ENCODE results near the gene GRK6. TPM values are rescaled to one million over a fixed set of nuclear protein-coding genes. Genes with fewer than 3 reads are reported as not detected.
A peak's percentile ranks its signal among the peaks of the same experiment; 100 is the strongest.

The GRK6 gene
- polyA plus RNA-seq, 1 of the 3 experiments (the other 2 are of a cell fraction): 39.5 TPM

DNA sequence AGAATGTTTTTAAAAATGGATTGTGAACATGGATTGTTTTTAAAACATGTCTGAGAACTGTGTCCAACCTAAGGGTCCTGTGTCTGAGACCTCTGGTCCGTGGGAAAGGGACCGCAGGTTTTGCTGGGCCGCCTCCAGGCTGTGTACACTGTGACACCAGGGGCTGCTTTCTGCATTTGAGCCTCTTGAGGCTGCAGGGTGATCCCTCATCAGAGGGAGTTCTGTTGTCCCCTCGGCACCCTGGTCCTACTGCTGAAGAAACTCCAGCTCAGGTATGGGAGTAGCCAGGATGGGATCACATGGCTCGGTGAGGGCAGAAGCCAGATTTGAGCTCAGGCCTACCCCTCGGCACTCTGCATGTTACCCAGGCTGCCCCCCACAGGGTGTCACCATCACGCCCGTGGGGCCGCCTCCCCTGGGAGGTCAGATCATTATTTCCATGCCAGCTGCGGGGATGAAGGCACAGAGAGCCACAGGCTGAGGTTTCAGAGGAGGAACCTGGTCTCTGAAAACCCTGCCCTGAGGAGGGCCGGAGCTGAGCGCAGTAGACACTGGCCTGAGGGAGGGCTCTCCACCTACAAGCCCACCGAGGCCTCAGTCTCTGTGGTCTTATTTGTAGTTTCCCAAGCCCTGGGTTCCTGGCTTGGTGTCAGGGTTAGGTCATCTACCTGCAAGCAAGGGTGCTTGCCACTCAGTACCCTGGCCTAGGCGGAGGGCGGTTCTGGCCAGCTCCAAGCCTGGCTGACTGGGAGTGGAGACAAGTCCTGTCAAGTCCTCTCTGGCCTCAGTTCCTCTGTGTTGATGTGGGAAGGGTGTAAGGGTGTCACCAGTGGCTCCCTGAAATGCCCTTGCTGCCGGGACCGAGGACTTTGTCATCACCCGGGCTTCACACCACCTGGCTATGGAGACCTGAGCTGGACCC lies 22.9 kb downstream of the GRK6 start:
- Histone ChIP-seq H3K4me3 (ENCODE audit: low read depth in 2 of 2, low read length in 1 of 2) (no peak overlapping the region), H3K4me2 (peak overlapping the region; percentile 86; the same call in 1 of the 2 replicates), H3K79me2 (ENCODE audit: insufficient read depth) (peaks cover 20% of the 10 kb centered on the region; the same call in 1 of the 2 replicates), H3K27me3 (ENCODE audit: insufficient read depth) (no peaks in the 10 kb centered on the region), H3K9me3 (no peaks in the 10 kb centered on the region), H3K27ac (ENCODE audit: low read depth in 2 of 2, low read length in 1 of 2) (peak overlapping the region; percentile 16 to 96; a peak in 3 of 4 replicates), H2AFZ (ENCODE audit: low read depth) (no peak overlapping the region), H3K9ac (peak overlapping the region; percentile 45; the same call in 1 of the 2 replicates), H3K36me3 (replicated peaks in 1 of 2; ENCODE audit: control insufficient read depth in 1 of 2, insufficient read depth in 2 of 2, low read length in 1 of 2) (peaks cover 2 to 3% of the 10 kb centered on the region in 2 experiments), H3K4me1 (ENCODE audit: control insufficient read depth in 1 of 2, insufficient read depth in 2 of 2, low read depth in 1 of 2, low read length in 1 of 2) (peaks cover 30 to 69% of the 10 kb centered on the region in 2 experiments), H3K9me2 (no peaks in the 10 kb centered on the region), H3F3A (replicated peaks; ENCODE audit: insufficient read depth) (peaks cover 26% of the 10 kb centered on the region), H4K20me1 (ENCODE audit: insufficient read depth) (peaks cover 14% of the 10 kb centered on the region)
- ChIA-PET CTCF (interaction anchor here (0.6 to 15.5 kb wide), 11 partner anchors 9 to 336 kb away, joined by 3 to 318 read pairs (median 4); partner anchors contain the start of genes PDLIM7 and PFN3), POLR2A (interaction anchor here (0.6 to 1.1 kb wide), 3 partner anchors 22 to 46 kb away, joined by 3 read pairs; no protein-coding TSS in a partner anchor)
- DNase-seq: no peak
- TF ChIP-seq NFIC (IDR thresholded peaks at IDR 0.05; ENCODE audit: borderline replicate concordance) (no peak), EP300 (IDR thresholded peaks at IDR 0.05; ENCODE audit: borderline replicate concordance in 1 of 2, low read depth in 1 of 2, low read length in 1 of 2) (no peak), ELF1 (IDR thresholded peaks at IDR 0.05) (no peak), JUND (IDR thresholded peaks at IDR 0.05) (no peak), CHD2 (IDR thresholded peaks at IDR 0.05; ENCODE audit: low read length, partially characterized antibody) (no peak), MEF2A (IDR thresholded peaks at IDR 0.05; ENCODE audit: borderline replicate concordance, low read depth) (no peak), TEAD4 (IDR thresholded peaks at IDR 0.05; ENCODE audit: borderline replicate concordance, insufficient read depth) (no peak), SIN3A (IDR thresholded peaks at IDR 0.05; ENCODE audit: borderline replicate concordance, low read depth, low read length) (no peak), FOSL2 (IDR thresholded peaks at IDR 0.05; ENCODE audit: borderline replicate concordance, low read depth) (no peak), FOXJ3 (CRISPR knock-in tag; IDR thresholded peaks at IDR 0.05) (no peak), EZH2phosphoT487 (IDR thresholded peaks at IDR 0.05; ENCODE audit: borderline replicate concordance, low read depth) (no peak), GABPA (IDR thresholded peaks at IDR 0.05; ENCODE audit: low read depth) (no peak), RCOR1 (IDR thresholded peaks at IDR 0.05; ENCODE audit: low read length) (no peak), FOXM1 (IDR thresholded peaks at IDR 0.05; ENCODE audit: low read depth) (no peak), POLR2AphosphoS5 (IDR thresholded peaks at IDR 0.05; ENCODE audit: low read depth, low read length) (no peak), RXRA (IDR thresholded peaks at IDR 0.05; ENCODE audit: borderline replicate concordance, low read depth) (no peak)
- TF ChIP-seq, protein P1, sequence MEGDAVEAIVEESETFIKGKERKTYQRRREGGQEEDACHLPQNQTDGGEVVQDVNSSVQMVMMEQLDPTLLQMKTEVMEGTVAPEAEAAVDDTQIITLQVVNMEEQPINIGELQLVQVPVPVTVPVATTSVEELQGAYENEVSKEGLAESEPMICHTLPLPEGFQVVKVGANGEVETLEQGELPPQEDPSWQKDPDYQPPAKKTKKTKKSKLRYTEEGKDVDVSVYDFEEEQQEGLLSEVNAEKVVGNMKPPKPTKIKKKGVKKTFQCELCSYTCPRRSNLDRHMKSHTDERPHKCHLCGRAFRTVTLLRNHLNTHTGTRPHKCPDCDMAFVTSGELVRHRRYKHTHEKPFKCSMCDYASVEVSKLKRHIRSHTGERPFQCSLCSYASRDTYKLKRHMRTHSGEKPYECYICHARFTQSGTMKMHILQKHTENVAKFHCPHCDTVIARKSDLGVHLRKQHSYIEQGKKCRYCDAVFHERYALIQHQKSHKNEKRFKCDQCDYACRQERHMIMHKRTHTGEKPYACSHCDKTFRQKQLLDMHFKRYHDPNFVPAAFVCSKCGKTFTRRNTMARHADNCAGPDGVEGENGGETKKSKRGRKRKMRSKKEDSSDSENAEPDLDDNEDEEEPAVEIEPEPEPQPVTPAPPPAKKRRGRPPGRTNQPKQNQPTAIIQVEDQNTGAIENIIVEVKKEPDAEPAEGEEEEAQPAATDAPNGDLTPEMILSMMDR (IDR thresholded peaks at IDR 0.05): no peak
- TF ChIP-seq, protein P2, sequence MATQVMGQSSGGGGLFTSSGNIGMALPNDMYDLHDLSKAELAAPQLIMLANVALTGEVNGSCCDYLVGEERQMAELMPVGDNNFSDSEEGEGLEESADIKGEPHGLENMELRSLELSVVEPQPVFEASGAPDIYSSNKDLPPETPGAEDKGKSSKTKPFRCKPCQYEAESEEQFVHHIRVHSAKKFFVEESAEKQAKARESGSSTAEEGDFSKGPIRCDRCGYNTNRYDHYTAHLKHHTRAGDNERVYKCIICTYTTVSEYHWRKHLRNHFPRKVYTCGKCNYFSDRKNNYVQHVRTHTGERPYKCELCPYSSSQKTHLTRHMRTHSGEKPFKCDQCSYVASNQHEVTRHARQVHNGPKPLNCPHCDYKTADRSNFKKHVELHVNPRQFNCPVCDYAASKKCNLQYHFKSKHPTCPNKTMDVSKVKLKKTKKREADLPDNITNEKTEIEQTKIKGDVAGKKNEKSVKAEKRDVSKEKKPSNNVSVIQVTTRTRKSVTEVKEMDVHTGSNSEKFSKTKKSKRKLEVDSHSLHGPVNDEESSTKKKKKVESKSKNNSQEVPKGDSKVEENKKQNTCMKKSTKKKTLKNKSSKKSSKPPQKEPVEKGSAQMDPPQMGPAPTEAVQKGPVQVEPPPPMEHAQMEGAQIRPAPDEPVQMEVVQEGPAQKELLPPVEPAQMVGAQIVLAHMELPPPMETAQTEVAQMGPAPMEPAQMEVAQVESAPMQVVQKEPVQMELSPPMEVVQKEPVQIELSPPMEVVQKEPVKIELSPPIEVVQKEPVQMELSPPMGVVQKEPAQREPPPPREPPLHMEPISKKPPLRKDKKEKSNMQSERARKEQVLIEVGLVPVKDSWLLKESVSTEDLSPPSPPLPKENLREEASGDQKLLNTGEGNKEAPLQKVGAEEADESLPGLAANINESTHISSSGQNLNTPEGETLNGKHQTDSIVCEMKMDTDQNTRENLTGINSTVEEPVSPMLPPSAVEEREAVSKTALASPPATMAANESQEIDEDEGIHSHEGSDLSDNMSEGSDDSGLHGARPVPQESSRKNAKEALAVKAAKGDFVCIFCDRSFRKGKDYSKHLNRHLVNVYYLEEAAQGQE (IDR thresholded peaks at IDR 0.05; ENCODE audit: low read depth, low read length): no peak
- TF ChIP-seq, protein P3, sequence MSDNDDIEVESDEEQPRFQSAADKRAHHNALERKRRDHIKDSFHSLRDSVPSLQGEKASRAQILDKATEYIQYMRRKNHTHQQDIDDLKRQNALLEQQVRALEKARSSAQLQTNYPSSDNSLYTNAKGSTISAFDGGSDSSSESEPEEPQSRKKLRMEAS (IDR thresholded peaks at IDR 0.05; ENCODE audit: low read depth): no peak
- TF ChIP-seq, protein P4, sequence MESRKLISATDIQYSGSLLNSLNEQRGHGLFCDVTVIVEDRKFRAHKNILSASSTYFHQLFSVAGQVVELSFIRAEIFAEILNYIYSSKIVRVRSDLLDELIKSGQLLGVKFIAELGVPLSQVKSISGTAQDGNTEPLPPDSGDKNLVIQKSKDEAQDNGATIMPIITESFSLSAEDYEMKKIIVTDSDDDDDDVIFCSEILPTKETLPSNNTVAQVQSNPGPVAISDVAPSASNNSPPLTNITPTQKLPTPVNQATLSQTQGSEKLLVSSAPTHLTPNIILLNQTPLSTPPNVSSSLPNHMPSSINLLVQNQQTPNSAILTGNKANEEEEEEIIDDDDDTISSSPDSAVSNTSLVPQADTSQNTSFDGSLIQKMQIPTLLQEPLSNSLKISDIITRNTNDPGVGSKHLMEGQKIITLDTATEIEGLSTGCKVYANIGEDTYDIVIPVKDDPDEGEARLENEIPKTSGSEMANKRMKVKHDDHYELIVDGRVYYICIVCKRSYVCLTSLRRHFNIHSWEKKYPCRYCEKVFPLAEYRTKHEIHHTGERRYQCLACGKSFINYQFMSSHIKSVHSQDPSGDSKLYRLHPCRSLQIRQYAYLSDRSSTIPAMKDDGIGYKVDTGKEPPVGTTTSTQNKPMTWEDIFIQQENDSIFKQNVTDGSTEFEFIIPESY (IDR thresholded peaks at IDR 0.05; ENCODE audit: borderline replicate concordance, low read depth): no peak
- 98% methylated on average over 10 of the region's 18 CpGs for WGBS (ENCODE audit: low lambda C conversion rate)
